ENCODE measurements around the gene PKHD1.

PKHD1 gene

GRCh38 chr6:52063584-52064344 is 23.6 kb downstream of the PKHD1 start:
- peaks cover 5% of the 10 kb centered on the region for H3K4me1 ChIP-seq (ENCODE audit: control insufficient read depth, insufficient read depth, low read length)
- H3K4me3 ChIP-seq (ENCODE audit: low read depth, low read length) = no peak overlapping the region
- H3K9ac ChIP-seq (ENCODE audit: low read depth, low read length) = no peak overlapping the region
- H3K9me3 ChIP-seq (ENCODE audit: control insufficient read depth, insufficient read depth, low read length) = no peaks in the 10 kb centered on the region
- no peaks in the 10 kb centered on the region for H3K36me3 ChIP-seq (ENCODE audit: control insufficient read depth, insufficient read depth, low read length)
- H3K27me3 ChIP-seq (ENCODE audit: control insufficient read depth, insufficient read depth, low read length) = no peaks in the 10 kb centered on the region

GRCh38 chr6:52061481-52061880 is 25.9 kb downstream of the PKHD1 start:
- Histone ChIP-seq H3K4me1 (ENCODE audit: control insufficient read depth, insufficient read depth, low read length) (peaks cover 5% of the 10 kb centered on the region), H3K36me3 (ENCODE audit: control insufficient read depth, insufficient read depth, low read length) (no peaks in the 10 kb centered on the region), H3K9ac (ENCODE audit: low read depth, low read length) (no peak overlapping the region), H3K27me3 (ENCODE audit: control insufficient read depth, insufficient read depth, low read length) (no peaks in the 10 kb centered on the region), H3K9me3 (ENCODE audit: control insufficient read depth, insufficient read depth, low read length) (no peaks in the 10 kb centered on the region), H3K4me3 (ENCODE audit: low read depth, low read length) (no peak overlapping the region)

GRCh38 chr6:52059821-52060220 is 27.6 kb downstream of the PKHD1 start:
- H3K9me3 ChIP-seq (ENCODE audit: control insufficient read depth, insufficient read depth, low read length) = no peaks in the 10 kb centered on the region
- H3K9ac ChIP-seq (ENCODE audit: low read depth, low read length) = no peak overlapping the region
- H3K36me3 ChIP-seq (ENCODE audit: control insufficient read depth, insufficient read depth, low read length) = no peaks in the 10 kb centered on the region
- H3K4me3 ChIP-seq (ENCODE audit: low read depth, low read length) = no peak overlapping the region
- H3K27me3 ChIP-seq (ENCODE audit: control insufficient read depth, insufficient read depth, low read length) = no peaks in the 10 kb centered on the region
- peaks cover 5% of the 10 kb centered on the region for H3K4me1 ChIP-seq (ENCODE audit: control insufficient read depth, insufficient read depth, low read length)

- no peak overlapping the region for H3K9ac ChIP-seq (ENCODE audit: low read depth, low read length)
- H3K27me3 ChIP-seq (ENCODE audit: control insufficient read depth, insufficient read depth, low read length) = no peaks in the 10 kb centered on the region
- no peaks in the 10 kb centered on the region for H3K4me1 ChIP-seq (ENCODE audit: control insufficient read depth, insufficient read depth, low read length)
- H3K36me3 ChIP-seq (ENCODE audit: control insufficient read depth, insufficient read depth, low read length) = no peaks in the 10 kb centered on the region
- H3K4me3 ChIP-seq (ENCODE audit: low read depth, low read length) = no peak overlapping the region
- no peaks in the 10 kb centered on the region for H3K9me3 ChIP-seq (ENCODE audit: control insufficient read depth, insufficient read depth, low read length)
Measured at GRCh38 chr6:52055451-52055850, 32.0 kb downstream of the PKHD1 start.

- Histone ChIP-seq H3K9ac (ENCODE audit: low read depth, low read length) (no peak overlapping the region), H3K4me1 (ENCODE audit: control insufficient read depth, insufficient read depth, low read length) (peaks cover 5% of the 10 kb centered on the region), H3K27me3 (ENCODE audit: control insufficient read depth, insufficient read depth, low read length) (no peaks in the 10 kb centered on the region), H3K36me3 (ENCODE audit: control insufficient read depth, insufficient read depth, low read length) (no peaks in the 10 kb centered on the region), H3K9me3 (ENCODE audit: control insufficient read depth, insufficient read depth, low read length) (no peaks in the 10 kb centered on the region), H3K4me3 (ENCODE audit: low read depth, low read length) (no peak overlapping the region)
Measured at GRCh38 chr6:52053038-52053695, 34.2 kb downstream of the PKHD1 start.

- H3K9ac ChIP-seq (ENCODE audit: low read depth, low read length) = no peak overlapping the region
- H3K9me3 ChIP-seq (ENCODE audit: control insufficient read depth, insufficient read depth, low read length) = no peaks in the 10 kb centered on the region
- no peaks in the 10 kb centered on the region for H3K36me3 ChIP-seq (ENCODE audit: control insufficient read depth, insufficient read depth, low read length)
- H3K27me3 ChIP-seq (ENCODE audit: control insufficient read depth, insufficient read depth, low read length) = no peaks in the 10 kb centered on the region
- H3K4me3 ChIP-seq (ENCODE audit: low read depth, low read length) = no peak overlapping the region
- H3K4me1 ChIP-seq (ENCODE audit: control insufficient read depth, insufficient read depth, low read length) = peaks cover 5% of the 10 kb centered on the region
Measured at GRCh38 chr6:52050051-52050405, 37.4 kb downstream of the PKHD1 start.

- no peaks in the 10 kb centered on the region for H3K27me3 ChIP-seq (ENCODE audit: control insufficient read depth, insufficient read depth, low read length)
- H3K36me3 ChIP-seq (ENCODE audit: control insufficient read depth, insufficient read depth, low read length) = no peaks in the 10 kb centered on the region
- H3K9ac ChIP-seq (ENCODE audit: low read depth, low read length) = no peak overlapping the region
- no peaks in the 10 kb centered on the region for H3K9me3 ChIP-seq (ENCODE audit: control insufficient read depth, insufficient read depth, low read length)
- H3K4me3 ChIP-seq (ENCODE audit: low read depth, low read length) = no peak overlapping the region
- peaks cover 5% of the 10 kb centered on the region for H3K4me1 ChIP-seq (ENCODE audit: control insufficient read depth, insufficient read depth, low read length)
Measured at GRCh38 chr6:52049252-52050050, 38.0 kb downstream of the PKHD1 start.

- H3K9ac ChIP-seq (ENCODE audit: low read depth, low read length) = no peak overlapping the region
- no peak overlapping the region for H3K4me3 ChIP-seq (ENCODE audit: low read depth, low read length)
- peaks cover 5% of the 10 kb centered on the region for H3K4me1 ChIP-seq (ENCODE audit: control insufficient read depth, insufficient read depth, low read length)
- no peaks in the 10 kb centered on the region for H3K9me3 ChIP-seq (ENCODE audit: control insufficient read depth, insufficient read depth, low read length)
- no peaks in the 10 kb centered on the region for H3K36me3 ChIP-seq (ENCODE audit: control insufficient read depth, insufficient read depth, low read length)
- no peaks in the 10 kb centered on the region for H3K27me3 ChIP-seq (ENCODE audit: control insufficient read depth, insufficient read depth, low read length)
Measured at GRCh38 chr6:52046456-52046855, 41.0 kb downstream of the PKHD1 start.

- Histone ChIP-seq H3K27me3 (ENCODE audit: control insufficient read depth, insufficient read depth, low read length) (no peaks in the 10 kb centered on the region), H3K4me1 (ENCODE audit: control insufficient read depth, insufficient read depth, low read length) (peaks cover 5% of the 10 kb centered on the region), H3K9ac (ENCODE audit: low read depth, low read length) (no peak overlapping the region)
Measured at GRCh38 chr6:52045481-52045880, 41.9 kb downstream of the PKHD1 start.

GRCh38 chr6:52045033-52045432 is 42.4 kb downstream of the PKHD1 start:
- no peaks in the 10 kb centered on the region for H3K36me3 ChIP-seq (ENCODE audit: control insufficient read depth, insufficient read depth, low read length)
- H3K4me1 ChIP-seq (ENCODE audit: control insufficient read depth, insufficient read depth, low read length) = peaks cover 5% of the 10 kb centered on the region
- no peak overlapping the region for H3K4me3 ChIP-seq (ENCODE audit: low read depth, low read length)
- H3K9me3 ChIP-seq (ENCODE audit: control insufficient read depth, insufficient read depth, low read length) = no peaks in the 10 kb centered on the region
- no peaks in the 10 kb centered on the region for H3K27me3 ChIP-seq (ENCODE audit: control insufficient read depth, insufficient read depth, low read length)
- H3K9ac ChIP-seq (ENCODE audit: low read depth, low read length) = no peak overlapping the region

More at GRCh38 chr6:52045481-52045880, 41.9 kb downstream of the PKHD1 start:
- Histone ChIP-seq H3K4me3 (ENCODE audit: low read depth, low read length) (no peak overlapping the region), H3K36me3 (ENCODE audit: control insufficient read depth, insufficient read depth, low read length) (no peaks in the 10 kb centered on the region), H3K9me3 (ENCODE audit: control insufficient read depth, insufficient read depth, low read length) (no peaks in the 10 kb centered on the region)

- Histone ChIP-seq H3K9me3 (ENCODE audit: control insufficient read depth, insufficient read depth, low read length) (no peaks in the 10 kb centered on the region), H3K4me1 (ENCODE audit: control insufficient read depth, insufficient read depth, low read length) (no peaks in the 10 kb centered on the region), H3K27me3 (ENCODE audit: control insufficient read depth, insufficient read depth, low read length) (no peaks in the 10 kb centered on the region), H3K36me3 (ENCODE audit: control insufficient read depth, insufficient read depth, low read length) (no peaks in the 10 kb centered on the region), H3K4me3 (ENCODE audit: low read depth, low read length) (no peak overlapping the region), H3K9ac (ENCODE audit: low read depth, low read length) (no peak overlapping the region)
Measured at GRCh38 chr6:52042141-52042885, 45.1 kb downstream of the PKHD1 start.

Measured in iPS-15b (cell line).